Thoracic aorta (tissue), 2 donors: Measurements from ENCODE around the gene TNFAIP1. TPM values are rescaled to one million over a fixed set of nuclear protein-coding genes. Genes with fewer than 3 reads are reported as not detected.
A peak's percentile ranks its signal among the peaks of the same experiment; 100 is the strongest.
"Not testable (repeated sequence)": the region's sequence is repeated elsewhere in the genome, so short reads cannot be mapped to it uniquely, and the experiment has no call there.

Experiments
- ATAC-seq: fragments of 150-250 bp; one replicate; pipeline ENCODE4 v1.8.0; 2017; ENCODE audit warnings: low read depth; ENCODE audit not compliant: insufficient number of reproducible peaks, low FRiP score
- DNase-seq: peaks from one replicate; pipeline ENCODE4 v3.0.0-alpha.2; 2020; ENCODE audit warnings: low spot score
- H3K27ac ChIP-seq, 2 donors: fragments of 200-600 bp; sonication (generic); 1 replicate in 1 of 2; 2 replicates in 1 of 2; pipeline ENCODE4 v1.5.1; 2016; ENCODE audit warnings: mild to moderate bottlenecking in 2 of 2, moderate library complexity in 2 of 2
- H3K27me3 ChIP-seq: fragments of 200-600 bp; sonication (generic); replicated peaks from 2 replicates; pipeline ENCODE4 v1.6.0; 2016; ENCODE audit warnings: mild to moderate bottlenecking; ENCODE audit not compliant: insufficient read depth
- H3K36me3 ChIP-seq: fragments of 200-600 bp; sonication (generic); one replicate; pipeline ENCODE4 v1.5.1; 2016
- H3K4me1 ChIP-seq, 2 donors: fragments of 200-600 bp; sonication (generic); 1 replicate in 1 of 2; 2 replicates in 1 of 2; pipeline versions ENCODE4 v1.5.1 to v1.6.0; 2016; ENCODE audit warnings: low read depth in 2 of 2, mild to moderate bottlenecking in 1 of 2; ENCODE audit not compliant: control insufficient read depth in 1 of 2
- H3K4me3 ChIP-seq: fragments of 200-600 bp; sonication (generic); 2 replicates; pipeline ENCODE4 v1.5.1; 2016; ENCODE audit warnings: mild to moderate bottlenecking
- H3K9me3 ChIP-seq: fragments of 200-600 bp; sonication (generic); 2 replicates; pipeline ENCODE4 v1.5.1; 2016
- CTCF ChIP-seq: fragments of 200-600 bp; sonication (generic); IDR thresholded peaks from one replicate; pipeline ENCODE4 v1.5.1; 2019; ENCODE audit warnings: antibody characterized with exemption
- total RNA-seq, 2 donors: library from RNA; depleted of rRNA; stranded (reverse); fragments of >200 nt; gene quantifications; one replicate each; pipeline versions ENCODE4 v1.1.0 to v1.2.3, GENCODE V29; 2016

The TNFAIP1 gene
- total RNA-seq, 2 donors from 2014 or later = 43.3 to 66.1 TPM

GRCh38 chr17:28338056-28338768 is 2.7 kb downstream of the TNFAIP1 start:
- Histone ChIP-seq H3K4me3 (no peak overlapping the region), H3K9me3 (no peaks in the 10 kb centered on the region), H3K36me3 (peaks cover 28% of the 10 kb centered on the region), H3K27me3 (no peaks in the 10 kb centered on the region), H3K27ac (peak overlapping the region; percentile 56 to 94), H3K4me1 (peaks cover 26 to 43% of the 10 kb centered on the region in 2 donors)
- DNase-seq (no peak), ATAC-seq (no peak)
- TF ChIP-seq CTCF = no peak

GRCh38 chr17:28338769-28339212 is 3.2 kb downstream of the TNFAIP1 start:
- H3K27ac ChIP-seq = peak overlapping the region; percentile 56 to 94
- H3K4me3 ChIP-seq, DNase-seq, H3K27me3 ChIP-seq, ATAC-seq, H3K9me3 ChIP-seq: not testable (repeated sequence)
- peaks cover 26 to 37% of the 10 kb centered on the region in 2 donors for H3K4me1 ChIP-seq
- H3K36me3 ChIP-seq = peaks cover 28% of the 10 kb centered on the region

- H3K9me3 ChIP-seq = no peaks in the 10 kb centered on the region
- no peak overlapping the region for H3K4me3 ChIP-seq
- no peak overlapping the region for H3K27ac ChIP-seq
- peaks cover 20 to 32% of the 10 kb centered on the region in 2 donors for H3K4me1 ChIP-seq
- peaks cover 28% of the 10 kb centered on the region for H3K36me3 ChIP-seq
- no peaks in the 10 kb centered on the region for H3K27me3 ChIP-seq
- DNase-seq (no peak), ATAC-seq (no peak)
- TF ChIP-seq CTCF = no peak
Observed at GRCh38 chr17:28339431-28339830, 3.9 kb downstream of the TNFAIP1 start.

GRCh38 chr17:28340374-28340773 is 4.8 kb downstream of the TNFAIP1 start:
- ATAC-seq (no peak), DNase-seq (no peak)
- TF ChIP-seq CTCF = no peak

GRCh38 chr17:28341516-28341915 is 6.0 kb downstream of the TNFAIP1 start:
- Histone ChIP-seq H3K9me3 (no peaks in the 10 kb centered on the region), H3K27ac (no peak overlapping the region), H3K4me3 (no peak overlapping the region), H3K36me3 (peaks cover 33% of the 10 kb centered on the region), H3K27me3 (no peaks in the 10 kb centered on the region), H3K4me1 (peaks cover 33 to 46% of the 10 kb centered on the region in 2 donors)
- no peak for ATAC-seq
- TF ChIP-seq CTCF = no peak
- no peak for DNase-seq

More at GRCh38 chr17:28340374-28340773, 4.8 kb downstream of the TNFAIP1 start:
- Histone ChIP-seq H3K27ac (no peak overlapping the region), H3K4me1 (peaks cover 26 to 39% of the 10 kb centered on the region in 2 donors), H3K9me3 (no peaks in the 10 kb centered on the region), H3K36me3 (peaks cover 33% of the 10 kb centered on the region), H3K4me3 (no peak overlapping the region), H3K27me3 (no peaks in the 10 kb centered on the region)
